ENCODE results near the gene MYO1H. TPM values are rescaled to one million over a fixed set of nuclear protein-coding genes. Genes with fewer than 3 reads are reported as not detected.

Gene MYO1H
- total and polyA plus RNA-seq, 2 of the 13 experiments (the other 11 are each of a cell fraction or from before 2014, with no cell fraction given), result not detected

GRCh38 chr12:109421355-109422087 lies 73.8 kb downstream of the MYO1H start:
- WGBS (ENCODE audit: low lambda C conversion rate), result 28% methylated on average over 6 of the region's 8 CpGs

GRCh38 chr12:109422251-109422650 lies 74.6 kb downstream of the MYO1H start:
- Histone ChIP-seq H2AFZ (ENCODE audit: low read length) (no peak overlapping the region), H3K4me3 (replicated peaks in 1 of 3; ENCODE audit: insufficient read depth in 1 of 3, low read depth in 2 of 3, low read length in 3 of 3) (no peak overlapping the region), H3K4me2 (ENCODE audit: low read depth, low read length) (no peak overlapping the region), H3K36me3 (replicated peaks in 1 of 2; ENCODE audit: control insufficient read depth in 1 of 2, insufficient read depth in 2 of 2, low read length in 2 of 2) (no peaks in the 10 kb centered on the region), H3K9me3 (ENCODE audit: low read length) (no peaks in the 10 kb centered on the region), H3K4me1 (ENCODE audit: insufficient read depth, low read length) (no peaks in the 10 kb centered on the region), H3K79me2 (ENCODE audit: insufficient read depth, low read length) (no peaks in the 10 kb centered on the region), H3K27me3 (ENCODE audit: control insufficient read depth in 1 of 2, insufficient read depth in 2 of 2, low read length in 2 of 2) (no peaks in the 10 kb centered on the region; a peak in 1 of 5 replicates), H3K9ac (ENCODE audit: insufficient read depth, low read depth, low read length) (no peak overlapping the region), H4K20me1 (ENCODE audit: insufficient read depth, low read length) (no peaks in the 10 kb centered on the region), H3K27ac (ENCODE audit: extremely low read length, insufficient read depth, low read length) (no peak overlapping the region)
- POLR2A ChIA-PET, result no interaction called here
- no peak for FAIRE-seq
- CTCF ChIA-PET (ENCODE audit: low intra/inter-chr PET ratio, low total read pairs), result no interaction called here
- DNase-seq (ENCODE audit: low spot score), result no peak
- no TSS peak for BruUV-seq (replicated peaks)
- in situ Hi-C loops (cut with HindIII; ENCODE audit: extremely low pct_ligation_motif_present, low pct_unique_long_range_greater_than_20kb) (no loop called here), intact Hi-C loops (cut with micrococcal nuclease; ENCODE audit: unreplicated experiment) (no loop called here)
- no peak for ATAC-seq
- WGBS (ENCODE audit: low lambda C conversion rate), result 25% methylated on average over 4 of the region's 10 CpGs
- no peak for TF ChIP-seq ZNF646 (CRISPR knock-in tag; IDR thresholded peaks at IDR 0.05)
- no peak for TF ChIP-seq ETV5 (CRISPR knock-in tag; IDR thresholded peaks at IDR 0.05; ENCODE audit: borderline replicate concordance)
- no peak for TF ChIP-seq KLF12 (CRISPR knock-in tag; IDR thresholded peaks at IDR 0.05; ENCODE audit: borderline replicate concordance)
- TF ChIP-seq ELF4 (CRISPR knock-in tag; IDR thresholded peaks at IDR 0.05; ENCODE audit: borderline replicate concordance), result no peak
- no peak for TF ChIP-seq ZNF781 (CRISPR knock-in tag; IDR thresholded peaks at IDR 0.05; ENCODE audit: borderline replicate concordance, not compliant biosample characterization)
- no peak for TF ChIP-seq ZNF224 (CRISPR knock-in tag; IDR thresholded peaks at IDR 0.05)
- no peak for TF ChIP-seq ZNF234 (CRISPR knock-in tag; conservative IDR thresholded peaks at IDR 0.05)

More at GRCh38 chr12:109421355-109422087, 73.8 kb downstream of the MYO1H start:
- H3K27ac ChIP-seq (ENCODE audit: extremely low read length, insufficient read depth, low read length), result no peak overlapping the region
- no peaks in the 10 kb centered on the region for H3K36me3 ChIP-seq (replicated peaks in 1 of 2; ENCODE audit: control insufficient read depth in 1 of 2, insufficient read depth in 2 of 2, low read length in 2 of 2)
- BruUV-seq (replicated peaks), result no TSS peak
- FAIRE-seq, result no peak
- no peaks in the 10 kb centered on the region for H4K20me1 ChIP-seq (ENCODE audit: insufficient read depth, low read length)
- TF ChIP-seq ZMYM3 (CRISPR knock-in tag; IDR thresholded peaks at IDR 0.05) (peak; percentile 33; the same call in 1 of the 2 replicates), ATF7 (IDR thresholded peaks at IDR 0.05) (peak; percentile 98), ATF7 (CRISPR knock-in tag; IDR thresholded peaks at IDR 0.05) (no peak), MED8 (CRISPR knock-in tag; IDR thresholded peaks at IDR 0.05; ENCODE audit: insufficient replicate concordance) (no peak), CREB1 (IDR thresholded peaks at IDR 0.05) (peak; percentile 98), CREB1 (CRISPR knock-in tag; IDR thresholded peaks at IDR 0.05) (no peak)
- H3K9me3 ChIP-seq (ENCODE audit: low read length), result no peaks in the 10 kb centered on the region
- intact Hi-C loops (cut with micrococcal nuclease; ENCODE audit: unreplicated experiment) (no loop called here), in situ Hi-C loops (cut with HindIII; ENCODE audit: extremely low pct_ligation_motif_present, low pct_unique_long_range_greater_than_20kb) (no loop called here)
- H3K27me3 ChIP-seq (ENCODE audit: control insufficient read depth in 1 of 2, insufficient read depth in 2 of 2, low read length in 2 of 2), result no peaks in the 10 kb centered on the region; a peak in 1 of 5 replicates
- no peak for ATAC-seq
- H2AFZ ChIP-seq (ENCODE audit: low read length), result no peak overlapping the region
- DNase-seq (ENCODE audit: low spot score), result no peak
- ChIA-PET CTCF (ENCODE audit: low intra/inter-chr PET ratio, low total read pairs) (no interaction called here), POLR2A (no interaction called here)
- H3K79me2 ChIP-seq (ENCODE audit: insufficient read depth, low read length), result no peaks in the 10 kb centered on the region
- H3K9ac ChIP-seq (ENCODE audit: insufficient read depth, low read depth, low read length), result no peak overlapping the region
- H3K4me3 ChIP-seq (replicated peaks in 1 of 3; ENCODE audit: insufficient read depth in 1 of 3, low read depth in 2 of 3, low read length in 3 of 3), result no peak overlapping the region
- no peak overlapping the region for H3K4me2 ChIP-seq (ENCODE audit: low read depth, low read length)
- no peaks in the 10 kb centered on the region for H3K4me1 ChIP-seq (ENCODE audit: insufficient read depth, low read length)

Data from HepG2 (cell line).